ENCODE results near the gene PDE9A. TPM values are rescaled to one million over a fixed set of nuclear protein-coding genes. Genes with fewer than 3 reads are reported as not detected.

Gene PDE9A
- total RNA-seq, 1 donor from 2014 or later: 27.4 TPM

GRCh38 chr21:42775123-42775522 lies 121.7 kb downstream of the PDE9A start:
- DNase-seq (ENCODE audit: low spot score in 2 of 2, unreplicated experiment in 2 of 2): no peak
- no peak overlapping the region for H3K27ac Mint-ChIP-seq
- no peak for TF ChIP-seq CTCF (IDR thresholded peaks at IDR 0.05; ENCODE audit: unreplicated experiment)
- peaks cover 46% of the 10 kb centered on the region for H3K36me3 Mint-ChIP-seq
- no peaks in the 10 kb centered on the region for H3K9me3 Mint-ChIP-seq
- H3K27me3 Mint-ChIP-seq (ENCODE audit: low read depth): peaks cover 12% of the 10 kb centered on the region
- H3K4me3 Mint-ChIP-seq: no peak overlapping the region
- H3K4me1 Mint-ChIP-seq: peaks cover 3% of the 10 kb centered on the region

GRCh38 chr21:42775891-42776290 lies 122.5 kb downstream of the PDE9A start:
- no peak overlapping the region for H3K4me3 Mint-ChIP-seq
- H3K4me1 Mint-ChIP-seq: peaks cover 10% of the 10 kb centered on the region
- H3K9me3 Mint-ChIP-seq: no peaks in the 10 kb centered on the region
- H3K27ac Mint-ChIP-seq: no peak overlapping the region
- H3K36me3 Mint-ChIP-seq: peaks cover 42% of the 10 kb centered on the region
- no peak for TF ChIP-seq CTCF (IDR thresholded peaks at IDR 0.05; ENCODE audit: unreplicated experiment)
- H3K27me3 Mint-ChIP-seq (ENCODE audit: low read depth): peaks cover 20% of the 10 kb centered on the region
- no peak for DNase-seq (ENCODE audit: low spot score in 2 of 2, unreplicated experiment in 2 of 2)

GRCh38 chr21:42777064-42777756 lies 123.8 kb downstream of the PDE9A start:
- H3K36me3 Mint-ChIP-seq: peaks cover 35% of the 10 kb centered on the region
- no peak overlapping the region for H3K4me3 Mint-ChIP-seq
- TF ChIP-seq CTCF (IDR thresholded peaks at IDR 0.05; ENCODE audit: unreplicated experiment): no peak
- peaks cover 30% of the 10 kb centered on the region for H3K27me3 Mint-ChIP-seq (ENCODE audit: low read depth)
- DNase-seq (ENCODE audit: low spot score in 2 of 2, unreplicated experiment in 2 of 2): no peak
- no peak overlapping the region for H3K27ac Mint-ChIP-seq
- peaks cover 20% of the 10 kb centered on the region for H3K4me1 Mint-ChIP-seq
- no peaks in the 10 kb centered on the region for H3K9me3 Mint-ChIP-seq

GRCh38 chr21:42777757-42778344 lies 124.4 kb downstream of the PDE9A start:
- H3K9me3 Mint-ChIP-seq: no peaks in the 10 kb centered on the region
- no peak overlapping the region for H3K4me3 Mint-ChIP-seq
- TF ChIP-seq CTCF (IDR thresholded peaks at IDR 0.05; ENCODE audit: unreplicated experiment): no peak
- no peak overlapping the region for H3K27ac Mint-ChIP-seq
- DNase-seq (ENCODE audit: low spot score in 2 of 2, unreplicated experiment in 2 of 2): no peak
- peaks cover 31% of the 10 kb centered on the region for H3K36me3 Mint-ChIP-seq
- H3K4me1 Mint-ChIP-seq: peaks cover 20% of the 10 kb centered on the region
- peaks cover 30% of the 10 kb centered on the region for H3K27me3 Mint-ChIP-seq (ENCODE audit: low read depth)

GRCh38 chr21:42779431-42779861 lies 126.0 kb downstream of the PDE9A start:
- Mint-ChIP-seq H3K9me3 (no peaks in the 10 kb centered on the region), H3K27ac (no peak overlapping the region), H3K4me1 (peaks cover 26% of the 10 kb centered on the region), H3K4me3 (no peak overlapping the region), H3K27me3 (ENCODE audit: low read depth) (peaks cover 34% of the 10 kb centered on the region), H3K36me3 (peaks cover 23% of the 10 kb centered on the region)
- TF ChIP-seq CTCF (IDR thresholded peaks at IDR 0.05; ENCODE audit: unreplicated experiment): no peak
- DNase-seq (ENCODE audit: low spot score in 2 of 2, unreplicated experiment in 2 of 2): no peak

All from mesothelial cell of epicardium (in vitro differentiated cells).